Measurements from ENCODE around the gene GOLGA6C. TPM values are rescaled to one million over a fixed set of nuclear protein-coding genes. Genes with fewer than 3 reads are reported as not detected.

Gene GOLGA6C
- total and polyA plus RNA-seq, 2 donors (not counting 1 experiment from before 2014, with no cell fraction given): not detected

DNA sequence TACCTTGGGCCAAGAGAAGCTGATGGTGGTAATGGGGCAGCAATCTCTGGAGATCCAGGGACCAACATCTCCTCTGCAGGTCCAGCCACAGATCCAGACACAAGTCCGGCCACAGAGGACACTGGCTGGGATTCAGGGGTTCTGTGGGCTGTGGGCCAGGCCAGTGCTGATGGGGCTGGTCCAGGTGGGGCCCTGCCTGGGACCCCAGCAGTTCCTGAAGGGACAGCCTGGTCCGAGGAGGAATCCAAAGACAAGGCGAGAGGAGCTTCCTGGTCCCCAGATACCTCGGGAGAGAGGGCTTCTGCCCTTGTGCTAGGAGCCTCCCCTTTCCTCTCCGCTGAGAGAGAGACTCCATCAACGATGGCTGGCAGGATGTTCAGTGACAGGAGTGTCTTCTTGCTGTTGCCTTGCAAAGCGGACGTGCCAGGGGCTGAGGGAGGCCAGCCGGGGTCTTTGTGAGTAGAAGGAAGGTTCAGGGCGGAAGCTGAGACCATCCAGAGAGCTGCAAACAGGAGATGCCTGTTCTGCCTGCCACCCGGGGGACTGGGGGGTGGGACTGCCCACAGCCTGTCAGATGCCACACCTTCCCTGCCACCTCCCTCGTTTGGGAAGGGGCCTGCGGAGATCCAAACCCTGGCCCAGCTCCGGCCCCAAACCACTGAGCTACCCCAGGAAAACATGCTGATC is 24.5 kb upstream of the GOLGA6C start:
- no peaks in the 10 kb centered on the region for H3K9me3 Mint-ChIP-seq (ENCODE audit: insufficient read depth)
- no peak overlapping the region for H3K4me3 Mint-ChIP-seq
- H3K4me2 ChIP-seq (replicated peaks; ENCODE audit: low read depth, low read length, poor library complexity, severe bottlenecking): no peak overlapping the region
- ATAC-seq (ENCODE audit: low read depth) (no peak), DNase-seq (no peak)
- peaks cover 0 to 7% (median 0%) of the 10 kb centered on the region in 3 donors for H3K9me3 ChIP-seq (ENCODE audit: control extremely low read depth in 1 of 3, control insufficient read depth in 2 of 3, insufficient read depth in 1 of 3, low read length in 2 of 3)
- H3K4me1 ChIP-seq (ENCODE audit: control insufficient read depth in 2 of 2, insufficient read depth in 2 of 2, low read length in 2 of 2): no peaks in the 10 kb centered on the region
- H3K27me3 ChIP-seq (replicated peaks in 1 of 4; ENCODE audit: control extremely low read depth in 1 of 4, control insufficient read depth in 3 of 4, insufficient read depth in 4 of 4, low read length in 3 of 4): peaks cover 0 to 13% (median 4%) of the 10 kb centered on the region in 4 experiments
- H3K27me3 Mint-ChIP-seq: peaks cover 20% of the 10 kb centered on the region
- no peak overlapping the region for H3K27ac ChIP-seq (ENCODE audit: low read length in 2 of 2)
- no peak overlapping the region for H3K9ac ChIP-seq (ENCODE audit: low read length)
- CTCF ChIA-PET: no interaction called here
- WGBS (ENCODE audit: insufficient coverage): 75% methylated on average over 14 of the region's 14 CpGs
- no peaks in the 10 kb centered on the region for H3K36me3 ChIP-seq (replicated peaks in 1 of 2; ENCODE audit: control extremely low read depth in 1 of 2, control insufficient read depth in 1 of 2, extremely low read depth in 1 of 2, insufficient read depth in 2 of 2, low read length in 1 of 2)
- no peak overlapping the region for H3K4me3 ChIP-seq (ENCODE audit: control extremely low read depth in 1 of 5, extremely low read depth in 1 of 5, insufficient read depth in 1 of 5, low read depth in 2 of 5, low read length in 4 of 5)
- no peaks in the 10 kb centered on the region for H4K20me1 ChIP-seq (ENCODE audit: control insufficient read depth, insufficient read depth, low read length, poor library complexity, severe bottlenecking)
- H3K27ac Mint-ChIP-seq: no peak overlapping the region
- intact Hi-C loops (cut with micrococcal nuclease): no loop called here
- TF ChIP-seq, protein P1, sequence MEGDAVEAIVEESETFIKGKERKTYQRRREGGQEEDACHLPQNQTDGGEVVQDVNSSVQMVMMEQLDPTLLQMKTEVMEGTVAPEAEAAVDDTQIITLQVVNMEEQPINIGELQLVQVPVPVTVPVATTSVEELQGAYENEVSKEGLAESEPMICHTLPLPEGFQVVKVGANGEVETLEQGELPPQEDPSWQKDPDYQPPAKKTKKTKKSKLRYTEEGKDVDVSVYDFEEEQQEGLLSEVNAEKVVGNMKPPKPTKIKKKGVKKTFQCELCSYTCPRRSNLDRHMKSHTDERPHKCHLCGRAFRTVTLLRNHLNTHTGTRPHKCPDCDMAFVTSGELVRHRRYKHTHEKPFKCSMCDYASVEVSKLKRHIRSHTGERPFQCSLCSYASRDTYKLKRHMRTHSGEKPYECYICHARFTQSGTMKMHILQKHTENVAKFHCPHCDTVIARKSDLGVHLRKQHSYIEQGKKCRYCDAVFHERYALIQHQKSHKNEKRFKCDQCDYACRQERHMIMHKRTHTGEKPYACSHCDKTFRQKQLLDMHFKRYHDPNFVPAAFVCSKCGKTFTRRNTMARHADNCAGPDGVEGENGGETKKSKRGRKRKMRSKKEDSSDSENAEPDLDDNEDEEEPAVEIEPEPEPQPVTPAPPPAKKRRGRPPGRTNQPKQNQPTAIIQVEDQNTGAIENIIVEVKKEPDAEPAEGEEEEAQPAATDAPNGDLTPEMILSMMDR (IDR thresholded peaks at IDR 0.05): no peak
- TF ChIP-seq EZH2 (IDR thresholded peaks at IDR 0.05; ENCODE audit: borderline replicate concordance, insufficient read depth, low read depth, low read length, poor library complexity, severe bottlenecking): no peak
- H2AFZ ChIP-seq (ENCODE audit: insufficient read depth, low read depth, low read length, poor library complexity, severe bottlenecking): no peak overlapping the region
- H3K79me2 ChIP-seq (ENCODE audit: control insufficient read depth, insufficient read depth, low read length): no peaks in the 10 kb centered on the region
- no peaks in the 10 kb centered on the region for H3K4me1 Mint-ChIP-seq
- POLR2A ChIA-PET: no interaction called here

- 95% methylated on average over 4 of the region's 5 CpGs for WGBS (ENCODE audit: insufficient coverage)
- Histone ChIP-seq H3K36me3 (replicated peaks in 1 of 2; ENCODE audit: control extremely low read depth in 1 of 2, control insufficient read depth in 1 of 2, extremely low read depth in 1 of 2, insufficient read depth in 2 of 2, low read length in 1 of 2) (no peaks in the 10 kb centered on the region), H3K79me2 (ENCODE audit: control insufficient read depth, insufficient read depth, low read length) (no peaks in the 10 kb centered on the region), H3K9ac (ENCODE audit: low read length) (no peak overlapping the region), H4K20me1 (ENCODE audit: control insufficient read depth, insufficient read depth, low read length, poor library complexity, severe bottlenecking) (no peaks in the 10 kb centered on the region), H2AFZ (ENCODE audit: insufficient read depth, low read depth, low read length, poor library complexity, severe bottlenecking) (no peak overlapping the region), H3K4me1 (ENCODE audit: control insufficient read depth in 2 of 2, insufficient read depth in 2 of 2, low read length in 2 of 2) (no peaks in the 10 kb centered on the region), H3K4me2 (replicated peaks; ENCODE audit: low read depth, low read length, poor library complexity, severe bottlenecking) (no peak overlapping the region), H3K4me3 (ENCODE audit: control extremely low read depth in 1 of 5, extremely low read depth in 1 of 5, insufficient read depth in 1 of 5, low read depth in 2 of 5, low read length in 4 of 5) (no peak overlapping the region), H3K27me3 (replicated peaks in 1 of 4; ENCODE audit: control extremely low read depth in 1 of 4, control insufficient read depth in 3 of 4, insufficient read depth in 4 of 4, low read length in 3 of 4) (peaks cover 0 to 13% (median 4%) of the 10 kb centered on the region in 4 experiments), H3K27ac (ENCODE audit: low read length in 2 of 2) (no peak overlapping the region), H3K9me3 (ENCODE audit: control extremely low read depth in 1 of 3, control insufficient read depth in 2 of 3, insufficient read depth in 1 of 3, low read length in 2 of 3) (peaks cover 0 to 7% (median 0%) of the 10 kb centered on the region in 3 donors)
- Mint-ChIP-seq H3K4me1 (no peaks in the 10 kb centered on the region), H3K4me3 (no peak overlapping the region), H3K27me3 (peaks cover 25% of the 10 kb centered on the region), H3K9me3 (ENCODE audit: insufficient read depth) (no peaks in the 10 kb centered on the region), H3K27ac (no peak overlapping the region)
- ATAC-seq (ENCODE audit: low read depth): no peak
- no peak for DNase-seq
- POLR2A ChIA-PET: no interaction called here
- TF ChIP-seq, protein P1 (IDR thresholded peaks at IDR 0.05): no peak
- no peak for TF ChIP-seq EZH2 (IDR thresholded peaks at IDR 0.05; ENCODE audit: borderline replicate concordance, insufficient read depth, low read depth, low read length, poor library complexity, severe bottlenecking)
- intact Hi-C loops (cut with micrococcal nuclease): no loop called here
- CTCF ChIA-PET: no interaction called here
Measured at GRCh38 chr15:75234191-75234810, 23.8 kb upstream of the GOLGA6C start.

Data from B cell (primary cell).